Superior temporal gyrus (tissue), 1 donor: Measurements from ENCODE around the gene INTS6.
A peak's percentile ranks its signal among the peaks of the same experiment; 100 is the strongest.
"Not testable (repeated sequence)": the region's sequence is repeated elsewhere in the genome, so short reads cannot be mapped to it uniquely, and the experiment has no call there.

Experiments
- DNase-seq: peaks from one replicate; pipeline ENCODE4 v3.0.0-alpha.2; 2016; ENCODE audit errors: extremely low spot score

Gene INTS6

GRCh38 chr13:51415339-51415738 lies 37.5 kb downstream of the INTS6 start:
- not testable (repeated sequence) for DNase-seq

DNA sequence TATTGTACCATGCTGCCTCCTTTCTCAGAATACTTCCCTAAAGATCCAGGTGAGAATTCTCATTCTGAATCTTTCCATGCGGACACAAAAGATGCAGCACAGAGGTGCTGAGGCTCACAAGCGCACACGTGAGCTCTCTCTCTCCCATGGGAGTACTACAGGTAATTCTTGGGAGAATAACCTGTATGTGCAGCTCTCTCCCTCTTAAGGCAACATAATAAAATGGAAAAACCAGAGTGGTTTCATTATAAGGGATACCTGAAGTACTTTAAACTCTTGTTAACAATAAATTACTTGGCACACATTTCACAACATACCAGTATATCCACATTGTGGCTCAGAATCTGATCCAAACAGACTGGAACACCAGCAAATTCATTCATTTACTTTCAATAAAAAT lies 40.4 kb downstream of the INTS6 start:
- DNase-seq, result no peak

GRCh38 chr13:51405176-51405575 lies 47.7 kb downstream of the INTS6 start:
- no peak for DNase-seq

DNA sequence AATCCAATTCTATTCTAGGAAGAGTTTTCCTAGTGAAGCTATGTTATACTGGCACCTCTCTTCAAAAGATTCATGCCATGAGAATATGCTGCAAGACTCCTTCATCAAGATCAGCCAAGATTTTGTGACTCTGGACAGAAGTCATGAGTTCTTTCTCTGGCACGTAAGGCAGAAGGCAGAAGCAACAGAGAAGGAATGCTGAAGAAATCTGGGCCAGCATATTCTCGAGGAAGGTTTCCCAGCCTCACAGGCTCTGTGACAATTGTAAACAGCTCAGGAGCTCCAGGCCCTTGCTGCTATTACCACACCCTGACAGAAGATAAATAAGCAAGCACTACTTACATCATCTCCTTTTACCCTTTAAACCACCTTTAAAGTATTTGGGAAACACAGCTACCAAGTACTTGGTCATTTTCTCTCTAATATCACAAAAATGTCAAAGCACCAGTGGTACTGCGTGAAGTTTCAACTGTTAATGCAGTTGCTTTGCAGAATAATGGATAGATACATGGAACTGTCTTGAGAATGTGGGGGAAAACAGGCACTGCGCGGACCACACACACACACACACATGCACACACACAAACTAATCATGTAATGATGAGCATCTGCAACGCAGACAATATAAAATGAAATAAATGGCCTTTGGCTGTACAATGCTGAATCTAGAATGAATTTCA lies 55.4 kb downstream of the INTS6 start:
- peak; percentile 49 for DNase-seq

DNA sequence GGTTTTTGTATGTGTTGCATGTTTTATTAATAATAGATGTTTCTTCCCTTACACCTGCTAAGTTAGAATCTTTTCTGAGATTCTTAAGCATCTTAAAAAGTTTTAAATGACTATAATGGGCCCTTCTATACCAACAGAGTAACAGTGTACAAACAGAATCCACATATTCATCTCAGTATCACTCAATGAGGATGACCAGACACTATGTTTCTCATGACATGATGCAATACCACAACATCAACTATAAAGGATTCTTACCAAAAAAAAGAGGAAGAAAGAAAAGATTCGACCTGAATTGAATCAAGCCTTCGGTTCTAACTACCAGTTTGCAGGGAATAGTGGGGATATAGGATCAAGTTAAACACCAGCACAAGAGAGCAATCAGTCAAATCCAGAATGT lies 56.5 kb downstream of the INTS6 start:
- DNase-seq, result no peak

DNA sequence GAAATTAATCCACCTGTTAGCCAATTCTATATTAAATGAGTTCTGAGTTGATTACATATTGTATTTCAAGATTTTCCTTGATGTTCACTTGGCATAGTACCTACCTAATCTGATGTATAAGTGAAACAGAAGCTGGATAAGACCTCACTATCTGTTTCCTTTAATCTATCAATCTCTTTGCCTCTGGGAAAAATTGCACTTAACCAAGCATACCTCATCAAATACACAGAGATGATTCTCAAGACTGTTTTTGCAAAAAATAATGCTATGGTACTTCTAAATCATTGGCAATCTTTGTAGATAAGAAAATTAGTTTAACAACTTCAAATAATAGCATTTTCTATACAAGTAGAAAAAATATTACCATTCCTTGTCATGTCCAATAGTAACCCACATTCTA lies 58.1 kb downstream of the INTS6 start:
- DNase-seq, result no peak

DNA sequence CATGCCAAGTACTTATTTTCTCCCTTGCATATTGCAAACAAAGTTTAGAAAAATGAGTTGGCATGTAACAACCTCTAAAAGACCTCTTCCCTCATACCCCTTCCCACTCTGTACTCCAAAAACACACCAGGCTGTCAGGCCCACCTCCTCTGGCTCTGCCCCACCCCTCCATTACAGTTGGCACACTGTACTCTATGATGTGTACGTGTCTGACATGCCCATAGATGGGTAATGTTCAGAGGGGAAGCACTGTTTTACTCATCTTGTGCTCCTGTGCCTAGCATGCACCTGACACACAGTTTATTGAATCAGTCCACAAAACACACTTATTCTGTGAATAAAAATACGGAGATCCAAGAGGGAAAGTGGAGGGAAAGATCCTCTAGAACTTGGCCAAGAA lies 67.7 kb downstream of the INTS6 start:
- no peak for DNase-seq

- no peak for DNase-seq
Observed at GRCh38 chr13:51380269-51380668, 72.6 kb downstream of the INTS6 start.

DNA sequence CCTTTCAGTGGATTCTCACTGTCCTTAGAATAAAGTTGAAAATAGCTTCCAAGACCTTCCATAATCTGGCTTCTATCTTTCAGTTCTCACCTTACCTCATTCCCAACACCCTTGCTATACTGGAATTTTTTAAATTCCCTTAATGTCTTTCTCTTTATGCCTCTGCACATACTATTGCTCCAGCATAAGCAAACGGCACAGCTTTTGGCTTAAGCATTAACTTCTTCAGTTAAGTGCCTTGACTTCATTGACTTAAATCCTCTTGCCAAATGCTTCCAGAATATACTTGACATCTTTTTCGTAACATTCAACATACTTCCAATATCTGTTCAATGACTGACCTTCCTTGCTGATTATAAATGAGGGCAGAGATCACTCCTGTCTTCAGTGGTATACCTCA lies 79.4 kb downstream of the INTS6 start:
- no peak for DNase-seq

GRCh38 chr13:51371768-51372399 lies 81.0 kb downstream of the INTS6 start:
- no peak for DNase-seq

- no peak for DNase-seq
Observed at GRCh38 chr13:51370811-51371210, 82.0 kb downstream of the INTS6 start.

GRCh38 chr13:51370116-51370515 lies 82.7 kb downstream of the INTS6 start:
- no peak for DNase-seq

- no peak for DNase-seq
Observed at GRCh38 chr13:51364404-51365008, 88.3 kb downstream of the INTS6 start.

- DNase-seq, result no peak
Observed at GRCh38 chr13:51363625-51364024, 89.2 kb downstream of the INTS6 start.

DNA sequence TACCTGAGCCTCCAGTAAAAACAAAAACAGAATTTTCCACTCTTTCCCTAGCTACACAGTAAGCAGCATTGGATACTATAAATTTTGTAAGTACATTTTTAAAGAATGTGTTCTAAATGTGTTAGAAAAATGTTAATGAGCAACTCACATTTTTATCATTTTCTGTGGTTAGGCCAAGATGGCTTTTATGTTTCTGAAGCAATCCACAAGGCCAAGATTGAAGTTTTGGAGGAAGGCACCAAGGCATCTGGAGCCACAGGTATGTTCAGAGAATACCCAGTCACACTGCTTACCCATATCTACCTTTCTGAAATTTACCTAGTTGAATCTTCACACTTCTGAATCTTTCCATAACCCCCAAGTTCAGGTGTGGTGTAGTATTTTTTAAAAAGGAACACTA lies 91.7 kb downstream of the INTS6 start:
- no peak for DNase-seq

- DNase-seq, result no peak
Observed at GRCh38 chr13:51360489-51360888, 92.3 kb downstream of the INTS6 start.

GRCh38 chr13:51359352-51359751 lies 93.5 kb downstream of the INTS6 start:
- no peak for DNase-seq

DNA sequence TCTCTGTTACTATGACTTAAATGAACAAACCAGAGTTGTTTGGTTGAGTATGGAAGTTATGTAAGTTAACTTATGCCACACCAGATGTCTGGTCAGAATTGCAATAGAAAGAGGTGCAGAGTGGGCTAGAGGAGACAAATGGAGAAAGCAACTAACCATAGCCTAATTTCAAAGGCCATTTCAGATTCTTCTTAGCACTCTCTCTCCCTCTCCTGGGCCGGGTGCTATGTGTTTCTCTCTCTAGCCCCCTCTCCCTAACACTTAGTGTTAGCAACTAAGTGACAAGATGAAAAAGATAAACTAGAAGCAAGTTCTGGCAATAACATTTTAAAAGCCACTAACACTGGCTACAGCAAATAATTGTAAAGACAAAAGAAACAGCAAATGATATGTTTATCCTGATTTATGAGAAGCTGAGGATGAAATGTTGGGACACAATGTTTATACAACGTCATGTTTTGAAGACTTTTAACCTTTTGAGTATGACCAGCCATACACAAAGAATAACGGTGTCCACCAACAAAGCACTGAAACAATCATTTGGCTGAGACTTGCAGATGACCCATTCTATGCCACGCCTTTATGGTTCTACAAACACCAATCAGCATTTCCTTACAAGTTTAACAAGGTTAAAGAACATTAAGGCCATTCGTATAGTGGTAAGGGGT lies 94.8 kb downstream of the INTS6 start:
- DNase-seq, result peak; percentile 56

GRCh38 chr13:51355217-51355616 lies 97.6 kb downstream of the INTS6 start:
- DNase-seq, result no peak

DNA sequence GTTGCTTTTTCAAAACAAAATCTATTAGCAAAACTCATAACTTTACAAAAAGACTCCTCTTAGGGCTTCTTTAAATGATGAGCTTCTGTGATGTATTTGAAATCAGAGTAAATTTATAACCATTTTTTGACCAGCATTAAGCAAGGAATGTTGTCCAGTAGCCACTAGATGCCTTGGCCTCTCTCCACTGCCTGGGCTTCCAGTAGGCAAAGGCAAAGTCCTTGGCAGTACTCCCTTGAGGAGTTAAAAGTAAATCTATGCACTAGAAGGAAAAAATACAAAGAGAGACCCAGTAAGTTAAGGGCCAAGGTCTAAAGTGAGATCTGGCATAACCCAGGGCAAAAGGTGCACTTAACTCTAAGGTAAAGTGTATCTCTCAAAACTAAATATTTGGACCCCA lies 103.8 kb downstream of the INTS6 start:
- no peak for DNase-seq

GRCh38 chr13:51348069-51348967 lies 104.5 kb downstream of the INTS6 start:
- no peak for DNase-seq

GRCh38 chr13:51347099-51347498 lies 105.7 kb downstream of the INTS6 start:
- DNase-seq, result no peak
